Stimulated activated CD8-positive, alpha-beta memory T cell treated with anti-CD3 and anti-CD28 coated beads, Interleukin-12 subunit alpha, Interleukin-12 subunit beta, amount 100 ng/mL, for 1 hour (primary cell): ENCODE data around the gene EIF4A2.
"Not testable (repeated sequence)": the region's sequence is repeated elsewhere in the genome, so short reads cannot be mapped to it uniquely, and the experiment has no call there.

Experiments
- DNase-seq: peaks from one replicate; pipeline ENCODE4 v3.0.0-alpha.2; 2020; ENCODE audit warnings: low read depth

Gene EIF4A2

GRCh38 chr3:186818956-186819355, 35.6 kb downstream of the EIF4A2 start:
- no peak for DNase-seq

DNA sequence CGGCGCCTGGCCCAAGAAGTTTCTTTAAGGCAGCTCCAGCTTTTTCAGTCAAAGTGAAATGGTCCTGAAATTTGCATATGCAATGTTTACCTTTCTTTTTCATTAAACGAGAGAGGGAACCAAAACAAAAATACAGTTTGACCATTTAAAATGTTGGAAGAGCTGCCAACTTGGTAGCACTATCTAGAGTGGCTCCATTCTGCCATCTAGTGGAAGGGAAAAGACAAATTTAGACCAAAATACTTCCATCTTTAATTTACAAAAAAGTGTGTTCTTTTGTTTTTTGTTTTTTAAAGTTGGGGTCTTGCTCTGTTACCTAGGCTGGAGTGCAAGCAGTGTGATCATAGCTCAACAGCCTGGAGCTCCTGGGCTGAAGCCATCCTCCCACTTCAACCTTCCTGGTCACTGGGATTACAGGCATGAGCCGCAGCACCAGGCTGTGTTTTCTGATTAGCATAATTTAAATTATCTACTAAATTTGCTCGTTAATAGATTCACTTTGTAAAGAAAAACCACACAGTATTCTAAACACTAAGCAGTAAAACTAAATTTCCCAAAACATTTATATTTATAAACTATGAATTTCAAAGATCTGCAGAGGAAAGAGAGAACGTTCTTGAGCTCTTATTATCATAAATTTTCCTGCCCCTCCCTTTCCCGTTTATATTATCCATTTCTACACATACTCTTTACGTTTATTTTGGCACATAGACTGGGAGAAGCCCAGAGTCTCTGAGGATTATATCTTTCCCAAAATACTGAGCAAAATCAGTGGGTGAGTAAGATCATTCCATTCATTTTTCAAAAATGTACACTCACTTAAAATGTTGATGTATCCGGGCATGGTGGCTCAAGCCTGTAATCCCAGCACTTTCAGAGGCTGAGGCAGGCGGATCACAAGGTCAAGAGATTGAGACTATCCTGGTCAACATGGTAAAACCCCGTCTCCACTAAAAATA, 38.3 kb downstream of the EIF4A2 start:
- DNase-seq: no peak

DNA sequence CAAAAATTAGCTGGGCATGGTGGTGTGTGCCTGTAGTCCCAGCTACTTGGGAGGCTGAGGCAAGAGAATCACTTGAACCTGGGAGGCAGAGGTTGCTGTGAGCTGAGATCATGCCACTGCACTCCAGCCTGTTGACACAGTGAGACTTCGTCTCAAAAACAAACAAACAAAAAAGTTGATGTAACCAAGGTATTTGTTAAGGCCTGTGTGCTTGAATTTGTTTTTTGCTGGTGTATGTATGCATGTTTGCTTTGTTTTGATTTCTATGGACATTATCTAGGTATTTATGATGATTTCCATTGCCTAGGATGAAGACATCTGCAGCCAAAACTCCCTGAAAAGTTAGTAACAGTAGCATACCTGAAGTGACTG, 39.0 kb downstream of the EIF4A2 start:
- not testable (repeated sequence) for DNase-seq

DNA sequence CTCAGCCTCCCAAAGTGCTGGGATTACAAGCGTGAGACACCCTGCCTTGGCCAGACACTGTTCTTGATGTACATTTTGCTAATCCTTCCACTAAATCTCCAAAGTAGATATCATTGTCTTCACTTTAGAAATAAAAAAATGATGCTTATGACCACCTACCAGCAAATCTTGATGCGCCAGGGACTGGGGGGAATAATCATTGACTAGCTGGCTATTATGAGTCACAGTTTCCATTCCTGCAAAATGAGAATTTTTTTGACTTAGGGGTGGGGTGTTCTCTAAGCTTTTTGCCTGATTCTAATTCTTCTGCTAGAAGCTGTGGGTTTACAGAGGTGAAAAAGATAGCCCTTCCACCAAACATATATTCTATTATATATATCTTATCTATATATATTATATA, 40.0 kb downstream of the EIF4A2 start:
- no peak for DNase-seq

- no peak for DNase-seq
Measured at GRCh38 chr3:186824430-186825139, 41.2 kb downstream of the EIF4A2 start.

DNA sequence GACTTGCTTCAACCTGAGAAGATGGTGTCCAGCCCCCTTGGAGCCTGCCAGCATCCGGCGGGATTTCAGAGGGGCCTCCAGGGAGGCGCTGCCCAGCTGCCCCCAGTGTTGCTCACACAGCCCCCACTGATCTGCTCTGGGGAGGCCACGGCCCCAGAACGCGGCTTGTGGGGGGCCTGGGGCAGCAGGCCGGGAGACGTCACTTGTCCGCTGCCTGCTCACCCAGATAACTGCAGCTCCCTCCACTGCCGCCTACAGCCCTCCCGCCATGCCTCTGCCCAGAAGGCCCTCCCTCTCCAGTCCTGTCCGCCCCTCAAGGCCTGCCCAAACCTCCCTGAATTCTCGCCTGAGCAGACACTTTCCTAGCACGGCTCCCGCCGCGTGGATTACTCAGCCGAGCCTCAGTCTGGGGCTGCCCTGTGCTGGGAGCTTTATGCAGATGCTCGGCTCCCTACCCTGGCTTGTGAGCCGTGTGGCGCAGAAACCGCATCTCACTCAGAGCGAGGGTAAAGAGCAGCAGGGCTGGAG, 42.0 kb downstream of the EIF4A2 start:
- DNase-seq: no peak

GRCh38 chr3:186825872-186826409, 42.6 kb downstream of the EIF4A2 start:
- no peak for DNase-seq

DNA sequence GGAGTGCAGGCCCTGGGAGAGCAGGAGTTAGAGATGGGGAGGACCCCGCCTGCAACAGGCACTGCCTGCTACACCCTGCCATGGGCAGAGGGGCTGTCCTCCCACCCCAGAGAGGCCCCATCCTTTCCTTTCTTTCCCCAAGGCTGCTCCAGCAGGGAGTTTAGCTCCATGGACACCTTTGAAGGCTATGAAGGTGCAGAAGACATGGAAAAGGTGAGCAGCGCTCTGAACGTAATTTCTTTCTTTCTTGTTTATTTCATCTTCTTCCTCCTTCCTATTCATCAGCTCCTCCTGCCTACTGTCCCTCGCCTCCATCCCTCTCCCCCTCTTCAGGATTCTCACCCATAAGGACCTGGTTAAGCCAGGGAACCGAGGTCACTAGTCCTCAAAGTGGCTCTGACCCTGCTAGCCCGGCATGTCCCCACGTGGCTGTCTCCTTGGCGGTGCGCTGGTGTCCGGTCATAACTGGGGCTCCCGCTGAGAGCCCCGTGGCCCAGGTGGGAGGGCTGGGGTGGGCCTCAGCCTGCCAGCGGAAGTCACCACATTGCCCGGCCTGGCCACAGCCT, 43.1 kb downstream of the EIF4A2 start:
- no peak for DNase-seq

GRCh38 chr3:186826976-186827857, 43.8 kb downstream of the EIF4A2 start:
- peak; percentile 68 for DNase-seq

- no peak for DNase-seq
Measured at GRCh38 chr3:186828340-186828739, 45.0 kb downstream of the EIF4A2 start.

- no peak for DNase-seq
Measured at GRCh38 chr3:186831798-186832197, 48.4 kb downstream of the EIF4A2 start.

DNA sequence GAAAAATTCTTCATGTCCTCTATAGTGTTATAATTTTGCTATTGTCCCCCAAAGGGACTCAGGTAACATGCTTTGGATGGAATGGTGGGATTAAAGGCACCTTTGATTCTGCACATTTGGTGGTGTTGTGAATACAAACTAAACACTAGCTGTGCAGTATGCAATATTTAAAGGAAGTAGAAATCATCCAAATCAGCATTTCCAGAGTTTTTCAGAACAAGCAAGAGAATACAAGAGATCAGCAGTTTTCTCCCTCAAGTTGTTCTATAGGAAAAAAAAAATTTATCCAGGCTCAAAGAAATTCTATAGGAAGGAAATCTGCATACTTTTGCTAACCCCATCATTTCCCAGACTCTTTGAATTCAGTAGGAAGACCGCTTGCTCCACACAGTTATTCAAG, 48.9 kb downstream of the EIF4A2 start:
- no peak for DNase-seq
